ENCODE results near the gene KCNJ14.

The KCNJ14 gene

GRCh38 chr19:48498595-48499311, 43.4 kb downstream of the KCNJ14 start:
- in situ Hi-C loops (cut with MboI; ENCODE audit: low sequenced_read_pairs, unreplicated experiment), result no loop called here
- no peak for DNase-seq (ENCODE audit: low spot score)
- TF ChIP-seq CTCF (IDR thresholded peaks at IDR 0.05; ENCODE audit: borderline replicate concordance, control extremely low read depth, extremely low read depth, insufficient read depth, missing control alignments), result no peak

DNA sequence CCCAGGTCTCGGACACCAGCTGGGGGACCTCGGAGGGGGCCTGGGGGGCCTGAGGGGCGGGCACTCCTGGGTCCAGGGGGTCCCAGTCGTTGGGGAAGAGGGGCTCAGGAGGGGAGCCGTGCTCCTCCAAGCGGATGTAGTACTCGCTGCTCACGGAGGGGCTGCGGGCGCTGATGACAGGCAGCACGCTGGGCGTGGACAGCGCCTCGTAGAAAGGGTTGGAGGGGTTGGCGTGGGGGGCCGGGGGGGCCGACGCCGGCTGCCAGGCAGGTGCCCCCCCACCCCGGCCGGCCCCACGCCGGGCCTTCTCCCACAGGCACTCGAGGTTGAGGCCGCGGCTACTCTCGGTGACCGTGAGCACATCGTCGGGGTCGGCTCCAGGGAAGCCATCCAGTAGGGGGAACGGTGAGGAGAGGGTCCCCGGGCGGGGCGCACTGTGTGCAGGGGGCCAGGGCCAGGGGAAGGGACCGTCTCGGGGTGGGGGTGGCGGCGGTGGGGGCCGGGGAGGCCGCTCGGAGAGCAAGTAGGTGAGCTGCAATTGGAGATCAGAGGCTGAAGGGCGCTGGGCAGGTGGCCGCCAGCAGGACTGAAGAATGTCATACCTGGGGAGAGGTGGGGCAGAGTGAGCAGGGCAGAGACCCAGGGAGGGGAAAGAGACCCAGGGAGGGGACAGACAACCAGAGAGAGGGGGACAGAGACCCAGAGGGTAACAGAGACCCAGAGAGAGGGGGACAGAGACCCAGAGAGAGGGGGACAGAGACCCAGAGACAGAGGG, 44.1 kb downstream of the KCNJ14 start:
- no peak for TF ChIP-seq CTCF (IDR thresholded peaks at IDR 0.05; ENCODE audit: borderline replicate concordance, control extremely low read depth, extremely low read depth, insufficient read depth, missing control alignments)
- DNase-seq (ENCODE audit: low spot score), result no peak
- in situ Hi-C loops (cut with MboI; ENCODE audit: low sequenced_read_pairs, unreplicated experiment), result no loop called here

DNA sequence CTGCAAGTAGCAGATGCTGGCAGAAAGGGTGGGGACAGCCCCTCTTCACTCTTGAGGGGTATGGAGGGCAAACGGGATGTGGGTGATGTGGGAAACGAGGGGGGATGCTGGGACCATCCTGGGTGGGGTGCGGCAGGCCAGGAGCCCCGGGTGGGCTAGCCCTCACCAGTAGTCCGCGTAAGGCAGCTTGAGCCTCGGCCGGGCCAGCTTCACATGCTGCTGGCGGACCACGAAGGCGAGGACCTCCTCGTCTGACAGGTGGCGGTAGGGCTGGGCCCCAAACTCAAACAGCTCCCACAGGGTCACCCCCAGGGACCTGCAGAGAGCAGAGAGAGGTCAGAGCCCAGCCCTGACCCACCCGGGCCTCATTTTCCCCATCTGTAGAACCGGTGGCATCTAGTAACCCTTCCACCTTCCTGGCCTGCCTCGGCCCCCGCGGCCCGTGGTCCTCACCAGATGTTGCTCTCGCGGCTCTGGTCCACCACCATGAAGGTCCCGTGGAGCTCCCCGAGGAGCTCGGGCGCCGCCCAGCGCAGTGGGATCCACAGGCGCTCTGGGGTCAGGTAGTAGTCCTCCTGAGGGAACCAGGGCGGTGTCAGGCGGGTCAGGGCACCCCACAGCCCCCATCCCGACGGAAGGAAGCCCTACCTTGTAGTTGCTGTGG, 45.6 kb downstream of the KCNJ14 start:
- in situ Hi-C loops (cut with MboI; ENCODE audit: low sequenced_read_pairs, unreplicated experiment), result no loop called here
- no peak for TF ChIP-seq CTCF (IDR thresholded peaks at IDR 0.05; ENCODE audit: borderline replicate concordance, control extremely low read depth, extremely low read depth, insufficient read depth, missing control alignments)
- DNase-seq (ENCODE audit: low spot score), result no peak

DNA sequence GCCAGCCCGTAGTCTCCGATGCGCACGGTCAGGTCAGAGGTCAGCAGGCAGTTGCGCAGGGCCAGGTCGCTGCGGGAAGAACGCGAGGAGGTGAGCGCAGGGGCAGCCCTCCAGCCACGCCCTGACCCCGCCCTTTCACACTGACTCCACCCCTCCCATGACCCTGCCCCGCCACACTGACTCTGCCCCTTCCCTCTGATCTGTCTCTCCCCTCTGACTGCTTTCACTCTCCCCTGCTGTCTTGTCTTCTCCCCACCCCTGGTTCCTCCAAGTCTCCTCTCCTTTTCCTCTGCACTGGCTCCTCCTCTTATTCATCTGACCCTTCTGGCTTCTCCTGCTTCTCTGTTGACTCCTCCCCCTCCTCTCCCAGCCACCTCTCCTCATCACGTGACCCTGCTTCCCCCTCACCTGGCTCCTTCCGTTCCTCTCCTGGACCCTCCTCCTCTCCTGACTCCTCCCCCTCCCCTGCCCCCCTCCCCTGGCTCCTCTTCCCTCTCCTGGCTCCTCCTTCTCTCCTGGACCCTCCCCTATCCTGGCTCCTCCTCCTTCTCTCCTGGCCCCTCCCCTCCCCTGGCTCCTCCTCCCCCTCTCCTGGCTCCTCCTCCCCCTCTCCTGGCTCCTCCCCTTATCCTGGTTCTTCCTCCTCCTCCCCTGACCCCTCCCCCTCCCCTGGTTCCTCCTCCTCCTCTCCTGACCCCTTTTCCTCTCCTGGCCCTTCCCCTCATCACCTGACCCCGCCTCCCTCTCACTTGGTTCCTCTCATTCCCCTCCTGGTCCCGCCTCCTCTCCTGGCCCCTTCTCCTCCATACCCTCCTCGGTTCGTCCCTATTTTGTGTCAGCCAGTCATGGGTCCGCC, 46.3 kb downstream of the KCNJ14 start:
- peak; percentile 85 for DNase-seq (ENCODE audit: low spot score)
- in situ Hi-C loops (cut with MboI; ENCODE audit: low sequenced_read_pairs, unreplicated experiment), result no loop called here
- TF ChIP-seq CTCF (IDR thresholded peaks at IDR 0.05; ENCODE audit: borderline replicate concordance, control extremely low read depth, extremely low read depth, insufficient read depth, missing control alignments), result no peak

GRCh38 chr19:48502350-48503018, 47.1 kb downstream of the KCNJ14 start:
- DNase-seq (ENCODE audit: low spot score), result no peak
- no peak for TF ChIP-seq CTCF (IDR thresholded peaks at IDR 0.05; ENCODE audit: borderline replicate concordance, control extremely low read depth, extremely low read depth, insufficient read depth, missing control alignments)
- in situ Hi-C loops (cut with MboI; ENCODE audit: low sequenced_read_pairs, unreplicated experiment), result no loop called here
